GM18517 (cell line): ENCODE measurements around the gene NEDD1.
A peak's percentile ranks its signal among the peaks of the same experiment; 100 is the strongest.

Source experiments
- ATAC-seq: cut with Tn5 transposase; IDR thresholded peaks from one replicate; pipeline ENCODE4 v1.9.1; 2021; ENCODE audit warnings: mild to moderate bottlenecking, moderate library complexity; ENCODE audit not compliant: unreplicated experiment

The NEDD1 gene

DNA sequence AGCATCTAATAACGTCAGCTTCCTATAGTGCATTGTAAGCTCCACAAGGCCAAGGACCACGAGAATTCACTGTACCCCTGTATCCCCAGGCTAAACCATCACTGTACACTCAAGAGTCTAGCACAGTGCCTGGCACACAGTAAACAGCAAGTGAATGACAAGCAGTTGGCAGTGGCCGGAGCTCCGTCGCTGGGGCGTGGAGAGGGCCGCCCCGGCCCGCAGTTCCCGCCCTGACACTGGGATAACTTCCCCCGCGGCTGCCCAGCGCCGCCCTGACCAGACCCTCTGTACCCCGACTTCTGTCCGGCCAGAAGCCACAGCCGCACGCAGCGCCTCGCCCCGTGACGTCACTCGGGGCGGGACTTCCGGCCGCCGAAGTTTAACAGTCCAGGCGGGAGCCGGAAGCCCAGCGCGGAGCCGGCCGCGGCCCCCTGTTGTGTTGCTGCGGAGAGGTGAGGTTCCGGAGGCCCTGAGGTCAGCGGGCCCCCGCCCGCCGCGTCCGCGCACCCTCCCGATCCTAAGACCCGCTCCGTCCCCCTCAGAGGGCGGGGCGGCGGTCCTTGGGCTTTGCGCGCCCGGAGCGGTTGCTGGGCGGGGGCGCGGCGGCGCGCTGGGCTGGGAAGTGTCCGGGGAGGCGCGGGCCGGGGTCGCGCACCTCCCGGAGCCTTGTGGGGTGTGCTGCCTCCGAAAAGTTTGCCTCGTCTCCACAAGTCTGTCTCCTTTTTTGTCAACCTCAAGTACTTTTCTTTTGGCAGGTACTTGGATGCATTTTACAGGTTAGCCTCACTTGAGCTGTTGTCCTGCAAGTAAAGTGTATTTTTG, at the start of gene NEDD1:
Gene NEDD1 (plus strand): TSS at position 409 of the 822 bp plus-strand sequence. CDS start 2,503 bp downstream, outside the sequence.
- ATAC-seq, result peak; percentile 86

GRCh38 chr12:96858162-96858561, 48.9 kb upstream of the NEDD1 start:
- ATAC-seq, result no peak

- ATAC-seq, result no peak
These were observed 45.4 kb upstream of the NEDD1 start for GRCh38 chr12:96861656-96862055.

- no peak for ATAC-seq
These were observed 44.7 kb upstream of the NEDD1 start for GRCh38 chr12:96862326-96862725.

GRCh38 chr12:96864335-96864734, 42.7 kb upstream of the NEDD1 start:
- ATAC-seq, result no peak

GRCh38 chr12:96866801-96867590, 40.1 kb upstream of the NEDD1 start:
- no peak for ATAC-seq

DNA sequence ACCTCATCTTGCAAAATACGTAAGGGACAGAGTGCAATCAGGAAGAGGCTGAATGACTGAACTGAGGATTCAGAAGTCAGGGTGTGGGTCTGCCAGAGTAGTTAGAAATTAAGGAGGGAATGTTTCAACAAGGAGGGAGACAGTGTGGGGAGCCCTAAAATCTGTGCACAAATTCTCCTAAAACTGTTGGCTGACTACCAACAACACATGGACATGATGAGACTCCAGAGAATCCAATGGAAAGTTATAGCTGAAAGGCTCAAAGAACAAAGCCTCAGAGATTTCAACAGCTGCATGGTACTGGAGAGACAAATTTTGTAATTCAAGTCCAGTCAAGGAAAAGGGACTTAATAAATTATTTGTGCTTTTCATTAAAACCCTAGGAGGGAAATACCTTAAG, 36.1 kb upstream of the NEDD1 start:
- no peak for ATAC-seq

DNA sequence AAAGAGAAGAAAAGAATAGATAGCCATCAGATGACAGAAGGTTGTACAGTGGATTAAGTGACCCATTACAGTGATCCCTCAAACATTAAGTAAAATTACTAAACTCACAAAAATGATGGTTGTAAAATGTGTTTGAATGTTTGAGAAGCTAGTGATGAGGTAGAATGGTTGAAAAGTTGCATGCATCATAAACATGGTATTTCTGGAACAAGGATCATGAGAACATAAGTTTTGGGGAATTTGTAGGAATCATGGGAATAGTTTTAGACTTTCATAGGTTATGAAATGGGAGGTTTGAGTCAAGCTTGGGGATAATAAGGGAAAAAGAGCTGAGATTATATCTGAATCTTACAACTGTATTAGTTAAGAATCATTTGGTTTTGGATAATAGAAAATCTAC, 34.1 kb upstream of the NEDD1 start:
- ATAC-seq, result no peak

GRCh38 chr12:96874211-96874610, 32.8 kb upstream of the NEDD1 start:
- ATAC-seq, result no peak

DNA sequence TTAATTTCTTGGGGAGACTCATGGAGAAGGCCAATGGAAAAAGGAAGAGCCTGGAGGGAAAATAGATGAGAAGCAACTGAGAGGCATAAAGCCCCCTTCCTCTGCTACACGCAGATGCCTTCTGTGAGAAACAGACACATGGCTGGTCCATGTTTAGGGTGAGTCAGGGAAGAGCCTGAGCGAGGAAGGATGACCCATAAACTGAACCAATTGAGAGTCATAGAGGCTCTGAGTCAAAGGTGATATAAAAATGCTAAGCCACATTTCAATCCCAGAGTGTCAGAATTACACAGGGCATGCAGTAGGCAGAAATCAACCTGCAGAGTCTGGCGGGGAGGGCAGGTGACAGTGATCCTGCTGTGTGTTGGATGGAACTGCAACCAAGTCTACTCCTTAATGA, 30.1 kb upstream of the NEDD1 start:
- ATAC-seq, result no peak

DNA sequence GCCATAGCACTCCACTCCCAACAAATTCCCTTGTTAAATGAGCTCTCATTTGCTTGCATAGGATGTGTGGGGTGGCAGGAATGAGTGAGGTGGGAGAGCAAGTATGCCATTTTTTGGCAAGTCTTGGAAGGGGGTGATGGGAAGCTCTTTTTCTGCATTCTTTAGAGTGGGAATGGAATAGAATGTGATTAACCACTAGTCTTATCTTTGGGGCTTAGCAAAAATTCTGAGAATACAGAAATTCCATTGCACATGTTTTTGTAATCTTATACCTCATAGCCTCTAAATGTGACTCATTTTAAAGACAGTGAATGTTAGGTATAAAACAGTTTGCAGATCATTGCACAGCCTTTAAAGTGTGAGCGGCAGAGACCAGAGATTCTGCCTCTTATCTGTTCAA, 28.4 kb upstream of the NEDD1 start:
- ATAC-seq, result no peak

DNA sequence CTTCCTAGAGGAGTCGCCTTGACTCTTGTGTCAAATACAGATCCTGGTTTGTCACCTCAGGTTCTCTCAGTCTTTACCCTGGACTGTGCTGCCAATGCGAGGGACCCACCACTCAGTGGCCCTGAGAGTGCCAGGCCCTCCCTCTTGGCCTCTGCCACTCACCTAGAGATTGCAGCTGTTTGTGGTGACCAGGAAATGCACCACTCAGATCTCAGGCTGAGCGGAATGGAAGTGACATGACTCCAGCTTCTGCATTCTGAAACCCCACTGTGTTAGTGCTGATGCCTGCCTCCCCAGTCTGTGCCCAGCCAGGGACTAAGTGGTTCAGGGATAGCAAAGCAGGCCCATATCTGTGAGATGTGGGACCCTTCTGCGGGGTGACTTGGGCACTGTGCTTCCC, 27.8 kb upstream of the NEDD1 start:
- no peak for ATAC-seq

GRCh38 chr12:96880220-96880619, 26.8 kb upstream of the NEDD1 start:
- ATAC-seq, result no peak

- no peak for ATAC-seq
These were observed 25.4 kb upstream of the NEDD1 start for GRCh38 chr12:96881608-96882007.

DNA sequence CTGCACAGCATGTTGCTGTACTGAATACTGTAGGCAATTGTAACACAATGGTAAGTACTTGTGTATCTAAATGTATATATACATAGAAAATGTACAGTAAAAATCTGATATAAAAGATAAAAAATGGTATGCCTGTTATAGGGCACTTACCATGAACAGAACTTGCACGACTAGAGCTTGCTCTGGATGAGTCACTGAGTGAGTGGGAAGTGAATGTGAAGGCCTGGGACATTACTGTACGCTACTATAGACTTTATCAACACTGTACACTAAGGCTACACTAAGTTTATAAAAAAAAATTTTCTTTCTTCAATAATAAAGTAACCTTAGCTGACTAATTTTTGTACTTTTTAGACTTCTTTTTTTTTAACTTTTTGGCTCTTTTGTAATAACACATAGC, 24.2 kb upstream of the NEDD1 start:
- ATAC-seq, result no peak

GRCh38 chr12:96883571-96883970, 23.5 kb upstream of the NEDD1 start:
- no peak for ATAC-seq

GRCh38 chr12:96886998-96887677, 19.9 kb upstream of the NEDD1 start:
- ATAC-seq, result no peak

GRCh38 chr12:96889273-96889933, 17.7 kb upstream of the NEDD1 start:
- no peak for ATAC-seq

- no peak for ATAC-seq
These were observed 16.7 kb upstream of the NEDD1 start for GRCh38 chr12:96890331-96890730.

GRCh38 chr12:96892104-96892503, 15.0 kb upstream of the NEDD1 start:
- no peak for ATAC-seq

DNA sequence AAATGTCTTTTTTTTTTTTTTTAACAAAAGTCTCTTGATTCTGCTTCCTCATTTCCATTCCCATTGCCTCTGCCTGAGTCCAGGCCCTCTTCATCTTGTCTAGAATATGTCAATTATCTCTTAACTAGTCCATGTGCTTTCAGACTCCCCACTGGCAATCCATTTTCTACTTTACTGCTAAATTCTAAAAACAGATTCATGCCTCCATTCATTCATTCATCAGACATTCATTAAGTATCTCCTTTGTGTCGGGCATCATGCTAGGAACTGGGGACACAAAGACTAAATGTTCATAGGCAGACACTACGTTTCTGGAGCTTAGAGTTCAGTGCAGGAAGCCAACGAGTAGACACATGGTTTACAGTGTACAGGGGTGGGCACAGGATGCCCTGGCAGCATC, 9.6 kb upstream of the NEDD1 start:
- no peak for ATAC-seq
